Kidney (tissue), 14 donors: ENCODE measurements around the gene OSBP2. TPM values are rescaled to one million over a fixed set of nuclear protein-coding genes. Genes with fewer than 3 reads are reported as not detected.

Experiments used
- DNase-seq, 5 donors: peaks; one replicate each; pipeline ENCODE4 v3.0.0-alpha.2; 2013 to 2020
- FAIRE-seq: peaks from 2 replicates; lab custom pipeline; 2012; peaks lifted over from hg19 to GRCh38; lab: Jason Lieb, UNC
- H3K27ac ChIP-seq, 2 donors: one replicate each; pipeline ENCODE4 v1.7.0; 2013; ENCODE audit warnings: low read depth in 2 of 2, low read length in 2 of 2, inconsistent platforms in 1 of 2
- H3K27me3 ChIP-seq: one replicate; pipeline ENCODE4 v1.7.1; 2013; ENCODE audit warnings: low read length, inconsistent platforms; ENCODE audit not compliant: control insufficient read depth, insufficient read depth
- H3K36me3 ChIP-seq, 3 donors: one replicate each; pipeline versions ENCODE4 v1.7.0 to v1.7.1; 2013; ENCODE audit warnings: low read length in 3 of 3, control low read depth in 1 of 3, inconsistent platforms in 1 of 3; ENCODE audit not compliant: insufficient read depth in 3 of 3, control insufficient read depth in 2 of 3
- H3K4me1 ChIP-seq, 3 donors: one replicate each; pipeline versions ENCODE4 v1.7.0 to v1.7.1; 2013; ENCODE audit warnings: low read length in 3 of 3, inconsistent platforms in 1 of 3, low read depth in 1 of 3; ENCODE audit not compliant: control insufficient read depth in 2 of 3, insufficient read depth in 2 of 3
- H3K4me3 ChIP-seq, 3 donors: one replicate each; pipeline versions ENCODE4 v1.7.0 to v1.8.1; 2013; ENCODE audit warnings: low read length in 3 of 3, control low read depth in 1 of 3, inconsistent platforms in 1 of 3
- H3K9ac ChIP-seq, 3 donors: one replicate each; pipeline versions ENCODE4 v1.7.0 to v1.7.1; 2013; ENCODE audit warnings: low read length in 3 of 3, control low read depth in 1 of 3, inconsistent platforms in 1 of 3
- H3K9me3 ChIP-seq, 3 donors: one replicate each; pipeline versions ENCODE4 v1.7.0 to v1.7.1; 2013; ENCODE audit warnings: low read length in 3 of 3, control low read depth in 1 of 3, inconsistent platforms in 1 of 3; ENCODE audit not compliant: control insufficient read depth in 2 of 3, insufficient read depth in 1 of 3
- CTCF ChIP-seq: IDR thresholded peaks from 3 replicates; pipeline ENCODE4 v1.5.1; 2012; ENCODE audit warnings: mild to moderate bottlenecking, moderate library complexity, borderline replicate concordance; ENCODE audit not compliant: insufficient read depth; ENCODE audit errors: extremely low read depth
- intact Hi-C: fragments of 100-400 bp; cut with DNase I; formaldehyde crosslinking; loops from one replicate; pipeline ENCODE4 v1.11.1; 2022
- polyA plus RNA-seq: library from polyadenylated mRNA; stranded (reverse); fragments of 350-450 nt; fragmentation: Illumina TruSeq; extraction: RNeasy Lipid Tissue Mini Kit (QIAGEN cat#74804); gene quantifications from one replicate; pipeline ENCODE4 v1.2.3, GENCODE V29; 2014; ENCODE audit warnings: low read depth, low replicate concordance; ENCODE audit not compliant: insufficient read depth
- total RNA-seq: library from RNA; stranded (reverse); fragmentation: NEBNext Ultra II Directional; extraction: Animal tissue kit (Norgen Biotek cat#: 25700); gene quantifications from one replicate; pipeline ENCODE4 v1.2.1, GENCODE V29; 2021
- donor health status: control.
- donor health status: control.
- donor health status: control.
- donor health status: control.
- donor health status: control.
- donor health status: DM: yes; HTN: yes; CAD: no.
- donor health status: Normal renal cell carcinoma (clear cell type).

The OSBP2 gene
- total and polyA plus RNA-seq, 2 donors from 2014 or later: 3.4 to 4.0 TPM

GRCh38 chr22:30838111-30838510, 143.4 kb downstream of the OSBP2 start:
- H3K27ac ChIP-seq: no peak overlapping the region
- H3K9ac ChIP-seq: no peak overlapping the region
- intact Hi-C loops: no loop called here
- FAIRE-seq (no peak), DNase-seq (no peak)
- no peaks in the 10 kb centered on the region for H3K9me3 ChIP-seq
- no peaks in the 10 kb centered on the region for H3K27me3 ChIP-seq
- no peak overlapping the region for H3K4me3 ChIP-seq
- H3K36me3 ChIP-seq: no peaks in the 10 kb centered on the region
- H3K4me1 ChIP-seq: no peaks in the 10 kb centered on the region
- TF ChIP-seq CTCF: no peak

GRCh38 chr22:30841273-30841672, 146.6 kb downstream of the OSBP2 start:
- Histone ChIP-seq H3K4me1 (no peaks in the 10 kb centered on the region), H3K27ac (no peak overlapping the region), H3K27me3 (no peaks in the 10 kb centered on the region), H3K4me3 (no peak overlapping the region), H3K9me3 (no peaks in the 10 kb centered on the region), H3K36me3 (no peaks in the 10 kb centered on the region), H3K9ac (no peak overlapping the region)
- intact Hi-C loops: no loop called here
- TF ChIP-seq CTCF: no peak
- DNase-seq (no peak), FAIRE-seq (no peak)

- no peak for TF ChIP-seq CTCF
- Histone ChIP-seq H3K9me3 (peaks cover 0 to 3% (median 0%) of the 10 kb centered on the region in 3 donors), H3K9ac (no peak overlapping the region), H3K4me1 (no peaks in the 10 kb centered on the region), H3K27me3 (no peaks in the 10 kb centered on the region), H3K4me3 (no peak overlapping the region), H3K27ac (no peak overlapping the region), H3K36me3 (no peaks in the 10 kb centered on the region)
- FAIRE-seq: no peak
- intact Hi-C loops: no loop called here
- DNase-seq: no peak
Observed at GRCh38 chr22:30843245-30843644, 148.6 kb downstream of the OSBP2 start.

- Histone ChIP-seq H3K9me3 (peaks cover 0 to 3% (median 0%) of the 10 kb centered on the region in 3 donors), H3K9ac (no peak overlapping the region), H3K4me3 (no peak overlapping the region), H3K4me1 (no peaks in the 10 kb centered on the region), H3K36me3 (no peaks in the 10 kb centered on the region), H3K27ac (no peak overlapping the region), H3K27me3 (no peaks in the 10 kb centered on the region)
- FAIRE-seq (no peak), DNase-seq (no peak)
- no peak for TF ChIP-seq CTCF
- intact Hi-C loops: no loop called here
Observed at GRCh38 chr22:30847583-30847982, 152.9 kb downstream of the OSBP2 start.
